Kidney (tissue), 14 donors: ENCODE data around the gene DCHS1. TPM values are rescaled to one million over a fixed set of nuclear protein-coding genes. Genes with fewer than 3 reads are reported as not detected.
A peak's percentile ranks its signal among the peaks of the same experiment; 100 is the strongest.

ENCODE experiments used
- DNase-seq, 5 donors: peaks; one replicate each; pipeline ENCODE4 v3.0.0-alpha.2; 2013 to 2020
- FAIRE-seq: peaks from 2 replicates; lab custom pipeline; 2012; peaks lifted over from hg19 to GRCh38; lab: Jason Lieb, UNC
- H3K27ac ChIP-seq, 2 donors: one replicate each; pipeline ENCODE4 v1.7.0; 2013; ENCODE audit warnings: low read depth in 2 of 2, low read length in 2 of 2, inconsistent platforms in 1 of 2
- H3K27me3 ChIP-seq: one replicate; pipeline ENCODE4 v1.7.1; 2013; ENCODE audit warnings: low read length, inconsistent platforms; ENCODE audit not compliant: control insufficient read depth, insufficient read depth
- H3K36me3 ChIP-seq, 3 donors: one replicate each; pipeline versions ENCODE4 v1.7.0 to v1.7.1; 2013; ENCODE audit warnings: low read length in 3 of 3, control low read depth in 1 of 3, inconsistent platforms in 1 of 3; ENCODE audit not compliant: insufficient read depth in 3 of 3, control insufficient read depth in 2 of 3
- H3K4me1 ChIP-seq, 3 donors: one replicate each; pipeline versions ENCODE4 v1.7.0 to v1.7.1; 2013; ENCODE audit warnings: low read length in 3 of 3, inconsistent platforms in 1 of 3, low read depth in 1 of 3; ENCODE audit not compliant: control insufficient read depth in 2 of 3, insufficient read depth in 2 of 3
- H3K4me3 ChIP-seq, 3 donors: one replicate each; pipeline versions ENCODE4 v1.7.0 to v1.8.1; 2013; ENCODE audit warnings: low read length in 3 of 3, control low read depth in 1 of 3, inconsistent platforms in 1 of 3
- H3K9ac ChIP-seq, 3 donors: one replicate each; pipeline versions ENCODE4 v1.7.0 to v1.7.1; 2013; ENCODE audit warnings: low read length in 3 of 3, control low read depth in 1 of 3, inconsistent platforms in 1 of 3
- H3K9me3 ChIP-seq, 3 donors: one replicate each; pipeline versions ENCODE4 v1.7.0 to v1.7.1; 2013; ENCODE audit warnings: low read length in 3 of 3, control low read depth in 1 of 3, inconsistent platforms in 1 of 3; ENCODE audit not compliant: control insufficient read depth in 2 of 3, insufficient read depth in 1 of 3
- intact Hi-C: fragments of 100-400 bp; cut with DNase I; formaldehyde crosslinking; loops from one replicate; pipeline ENCODE4 v1.11.1; 2022
- polyA plus RNA-seq: library from polyadenylated mRNA; stranded (reverse); fragments of 350-450 nt; fragmentation: Illumina TruSeq; extraction: RNeasy Lipid Tissue Mini Kit (QIAGEN cat#74804); gene quantifications from one replicate; pipeline ENCODE4 v1.2.3, GENCODE V29; 2014; ENCODE audit warnings: low read depth, low replicate concordance; ENCODE audit not compliant: insufficient read depth
- total RNA-seq: library from RNA; stranded (reverse); fragmentation: NEBNext Ultra II Directional; extraction: Animal tissue kit (Norgen Biotek cat#: 25700); gene quantifications from one replicate; pipeline ENCODE4 v1.2.1, GENCODE V29; 2021
- TF ChIP-seq, protein P1 (sequence below): IDR thresholded peaks from 3 replicates; pipeline ENCODE4 v1.5.1; 2012; ENCODE audit warnings: mild to moderate bottlenecking, moderate library complexity, borderline replicate concordance; ENCODE audit not compliant: insufficient read depth; ENCODE audit errors: extremely low read depth
- donor health status: control.
- donor health status: control.
- donor health status: control.
- donor health status: control.
- donor health status: control.
- donor health status: DM: yes; HTN: yes; CAD: no.
- donor health status: Normal renal cell carcinoma (clear cell type).

Gene DCHS1
- total and polyA plus RNA-seq, 2 donors from 2014 or later: 2.4 to 17.0 TPM

DNA sequence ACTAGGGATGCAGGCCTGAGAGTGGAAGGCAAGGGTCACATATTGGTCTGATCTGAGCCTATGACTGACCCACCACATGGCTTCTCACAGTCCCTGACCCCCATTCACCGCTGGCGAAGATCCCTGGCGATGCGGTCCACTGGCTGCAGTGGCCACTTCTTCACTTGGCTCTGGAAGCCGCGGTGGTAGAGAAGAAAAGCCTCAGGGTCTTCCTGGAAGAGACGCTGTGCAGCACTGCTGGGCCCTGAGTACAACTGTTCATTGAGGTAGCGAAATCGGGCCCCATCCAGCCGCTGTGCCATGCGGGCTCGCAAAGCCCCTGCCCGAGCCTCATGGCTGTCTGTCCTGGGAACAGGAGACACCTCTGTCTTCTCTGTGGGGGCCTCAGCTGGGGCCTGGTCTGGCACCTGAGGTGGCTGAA lies 54.6 kb downstream of the DCHS1 start:
- Histone ChIP-seq H3K27ac (no peak overlapping the region), H3K4me1 (peaks cover 3 to 25% (median 10%) of the 10 kb centered on the region in 3 donors), H3K4me3 (no peak overlapping the region), H3K36me3 (peaks cover 3 to 23% (median 21%) of the 10 kb centered on the region in 3 donors), H3K9me3 (no peaks in the 10 kb centered on the region), H3K9ac (no peak overlapping the region), H3K27me3 (no peaks in the 10 kb centered on the region)
- intact Hi-C loops: no loop called here
- no peak for FAIRE-seq
- DNase-seq: peak in 2 of 5 donors; percentile 29 to 54
- TF ChIP-seq, protein P1, sequence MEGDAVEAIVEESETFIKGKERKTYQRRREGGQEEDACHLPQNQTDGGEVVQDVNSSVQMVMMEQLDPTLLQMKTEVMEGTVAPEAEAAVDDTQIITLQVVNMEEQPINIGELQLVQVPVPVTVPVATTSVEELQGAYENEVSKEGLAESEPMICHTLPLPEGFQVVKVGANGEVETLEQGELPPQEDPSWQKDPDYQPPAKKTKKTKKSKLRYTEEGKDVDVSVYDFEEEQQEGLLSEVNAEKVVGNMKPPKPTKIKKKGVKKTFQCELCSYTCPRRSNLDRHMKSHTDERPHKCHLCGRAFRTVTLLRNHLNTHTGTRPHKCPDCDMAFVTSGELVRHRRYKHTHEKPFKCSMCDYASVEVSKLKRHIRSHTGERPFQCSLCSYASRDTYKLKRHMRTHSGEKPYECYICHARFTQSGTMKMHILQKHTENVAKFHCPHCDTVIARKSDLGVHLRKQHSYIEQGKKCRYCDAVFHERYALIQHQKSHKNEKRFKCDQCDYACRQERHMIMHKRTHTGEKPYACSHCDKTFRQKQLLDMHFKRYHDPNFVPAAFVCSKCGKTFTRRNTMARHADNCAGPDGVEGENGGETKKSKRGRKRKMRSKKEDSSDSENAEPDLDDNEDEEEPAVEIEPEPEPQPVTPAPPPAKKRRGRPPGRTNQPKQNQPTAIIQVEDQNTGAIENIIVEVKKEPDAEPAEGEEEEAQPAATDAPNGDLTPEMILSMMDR: no peak

DNA sequence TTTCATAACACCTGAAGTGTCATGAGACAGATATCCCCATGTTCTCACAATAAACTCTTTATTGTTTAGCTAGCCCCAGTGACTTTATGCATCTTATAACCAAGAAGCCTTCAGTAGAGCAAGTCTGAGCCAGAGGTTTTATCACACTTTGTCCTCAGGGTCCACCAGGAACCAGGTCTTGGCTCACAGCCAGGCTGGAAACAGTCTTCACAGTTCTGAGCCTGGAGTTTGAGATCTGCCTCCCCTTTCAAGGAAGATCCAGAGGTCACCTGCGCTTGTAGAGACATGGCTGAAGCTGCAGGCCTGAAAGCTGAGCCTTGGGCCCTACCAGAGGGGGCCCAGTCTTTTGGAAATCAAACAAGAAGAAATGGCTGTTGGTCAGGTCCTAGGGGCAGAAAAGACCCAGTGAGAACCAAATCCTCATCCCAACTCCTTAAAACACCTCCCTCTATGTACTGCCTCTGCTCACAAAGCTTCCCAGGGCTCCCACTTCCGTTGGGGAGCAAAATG lies 55.7 kb downstream of the DCHS1 start:
- peak overlapping the region in 1 of 2 donors; percentile 7 for H3K27ac ChIP-seq
- no peaks in the 10 kb centered on the region for H3K9me3 ChIP-seq
- no peak for FAIRE-seq
- no peak overlapping the region for H3K9ac ChIP-seq
- TF ChIP-seq, protein P1: no peak
- DNase-seq: peak in 2 of 5 donors; percentile 36 to 48
- no peaks in the 10 kb centered on the region for H3K27me3 ChIP-seq
- H3K4me1 ChIP-seq: peaks cover under 1 to 17% (median 9%) of the 10 kb centered on the region in 3 donors
- H3K36me3 ChIP-seq: peaks cover 3 to 23% (median 21%) of the 10 kb centered on the region in 3 donors
- no peak overlapping the region for H3K4me3 ChIP-seq
- intact Hi-C loops: no loop called here

DNA sequence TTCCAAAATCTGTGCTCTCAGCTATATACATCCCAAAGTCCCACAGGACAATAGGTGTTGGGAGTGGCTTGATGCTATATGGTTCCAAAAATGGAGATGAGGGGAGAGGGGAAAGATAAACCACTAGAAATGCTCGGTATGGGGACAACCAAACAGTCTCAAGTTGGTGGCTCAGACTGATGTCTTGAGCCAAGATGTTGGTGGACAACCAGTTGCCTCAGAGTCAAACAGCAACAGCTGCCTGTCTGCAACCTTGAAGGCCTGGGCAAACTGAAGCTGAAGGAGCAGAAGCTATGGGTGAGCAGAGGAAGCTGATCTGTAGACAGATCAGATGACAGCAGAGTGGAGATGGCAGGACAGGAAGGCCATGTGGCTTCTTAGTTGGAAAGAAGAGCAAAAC lies 56.2 kb downstream of the DCHS1 start:
- Histone ChIP-seq H3K9me3 (no peaks in the 10 kb centered on the region), H3K36me3 (peaks cover 3 to 26% (median 21%) of the 10 kb centered on the region in 3 donors), H3K27me3 (no peaks in the 10 kb centered on the region), H3K9ac (no peak overlapping the region), H3K4me3 (no peak overlapping the region), H3K4me1 (peaks cover 0 to 12% (median 9%) of the 10 kb centered on the region in 3 donors), H3K27ac (no peak overlapping the region)
- intact Hi-C loops: no loop called here
- FAIRE-seq (no peak), DNase-seq (peak in 1 of 5 donors; percentile 9)
- TF ChIP-seq, protein P1: no peak
